GM13976 (cell line): Measurements from ENCODE around the gene NUCB1.

Experiments
- DNase-seq: peaks from one replicate; pipeline ENCODE4 v3.0.0; 2012; ENCODE audit warnings: low spot score
- CTCF ChIP-seq: IDR thresholded peaks from 2 replicates; pipeline ENCODE4 v1.5.1; 2012; ENCODE audit warnings: borderline replicate concordance, mild to moderate bottlenecking; ENCODE audit not compliant: insufficient read depth; ENCODE audit errors: extremely low read depth, missing control alignments, control extremely low read depth
- in situ Hi-C: fragments of 300-500 bp; cut with MboI; formaldehyde crosslinking; loops from one replicate; pipeline ENCODE4 v1.12.0; 2022; ENCODE audit warnings: low sequenced_read_pairs, mixed read lengths, inconsistent platforms; ENCODE audit not compliant: unreplicated experiment

NUCB1 gene

GRCh38 chr19:48859711-48860572 lies 40.2 kb upstream of the NUCB1 start:
- in situ Hi-C loops = no loop called here
- no peak for DNase-seq
- no peak for TF ChIP-seq CTCF

GRCh38 chr19:48861313-48861712 lies 38.8 kb upstream of the NUCB1 start:
- no peak for TF ChIP-seq CTCF
- no peak for DNase-seq
- in situ Hi-C loops = no loop called here

- TF ChIP-seq CTCF = no peak
- in situ Hi-C loops = no loop called here
- DNase-seq = no peak
Observed at GRCh38 chr19:48862827-48863226, 37.3 kb upstream of the NUCB1 start.

- no peak for TF ChIP-seq CTCF
- DNase-seq = no peak
- in situ Hi-C loops = no loop called here
Observed at GRCh38 chr19:48866692-48867091, 33.4 kb upstream of the NUCB1 start.

GRCh38 chr19:48867123-48867745 lies 32.9 kb upstream of the NUCB1 start:
- TF ChIP-seq CTCF = no peak
- DNase-seq = no peak

GRCh38 chr19:48867746-48868113 lies 32.4 kb upstream of the NUCB1 start:
- in situ Hi-C loops = no loop called here
- DNase-seq = no peak
- TF ChIP-seq CTCF = no peak

More at GRCh38 chr19:48867123-48867745, 32.9 kb upstream of the NUCB1 start:
- in situ Hi-C loops = no loop called here
